CD4-positive, alpha-beta memory T cell (primary cell): ENCODE data around the gene HDAC3. TPM values are rescaled to one million over a fixed set of nuclear protein-coding genes. Genes with fewer than 3 reads are reported as not detected.
A peak's percentile ranks its signal among the peaks of the same experiment; 100 is the strongest.

Experiments used
- CTCF ChIA-PET: fragments of 350-600 bp; sonication (Branson Sonifier 250); formaldehyde crosslinking; loops from one replicate; lab custom pipeline; 2021; ENCODE audit warnings: inconsistent platforms; ENCODE audit not compliant: partially characterized antibody; lab: Charles Lee
- POLR2A ChIA-PET: fragments of 350-600 bp; sonication (Branson Sonifier 250); formaldehyde crosslinking; loops from one replicate; lab custom pipeline; 2021; ENCODE audit not compliant: partially characterized antibody; lab: Charles Lee
- DNase-seq, 5 donors: peaks; one replicate each; pipeline versions ENCODE4 v3.0.0 to v3.0.0-alpha.2; 2020 to 2022; ENCODE audit warnings: mixed read lengths in 1 of 5
- H3K27ac ChIP-seq: one replicate; pipeline ENCODE4 v1.7.0; 2013; ENCODE audit warnings: low read depth, low read length
- H3K27me3 ChIP-seq: 2 replicates; pipeline ENCODE4 v1.7.0; 2013; ENCODE audit warnings: mild to moderate bottlenecking, low read length, moderate library complexity; ENCODE audit not compliant: insufficient read depth
- H3K36me3 ChIP-seq: 2 replicates; pipeline ENCODE4 v1.7.0; 2013; ENCODE audit warnings: mild to moderate bottlenecking, low read length, moderate library complexity; ENCODE audit not compliant: insufficient read depth
- H3K4me1 ChIP-seq: 2 replicates; pipeline ENCODE4 v1.7.0; 2013; ENCODE audit warnings: mild to moderate bottlenecking, low read length, moderate library complexity; ENCODE audit not compliant: insufficient read depth
- H3K4me3 ChIP-seq, 2 donors: one replicate each; pipeline ENCODE4 v1.7.0; 2013; ENCODE audit warnings: low read length in 2 of 2, mild to moderate bottlenecking in 1 of 2
- H3K9me3 ChIP-seq, 2 donors: one replicate each; pipeline ENCODE4 v1.7.0; 2013; ENCODE audit warnings: low read length in 2 of 2, control low read depth in 1 of 2; ENCODE audit not compliant: control insufficient read depth in 1 of 2
- H3K27ac Mint-ChIP-seq, 7 donors: one replicate each; pipeline ENCODE4 v1.8.0; 2020 to 2021; ENCODE audit warnings: mixed read lengths in 7 of 7, mild to moderate bottlenecking in 6 of 7, inconsistent platforms in 3 of 7, moderate library complexity in 3 of 7
- H3K27me3 Mint-ChIP-seq, 2 donors: one replicate each; pipeline ENCODE4 v1.8.0; 2020 to 2021; ENCODE audit warnings: mixed read lengths in 2 of 2
- H3K36me3 Mint-ChIP-seq, 2 donors: one replicate each; pipeline ENCODE4 v1.8.0; 2020 to 2021; ENCODE audit warnings: mixed read lengths in 2 of 2, inconsistent platforms in 1 of 2, mild to moderate bottlenecking in 1 of 2
- H3K4me1 Mint-ChIP-seq, 4 donors: one replicate each; pipeline ENCODE4 v1.8.0; 2020 to 2021; ENCODE audit warnings: mixed read lengths in 4 of 4, mild to moderate bottlenecking in 1 of 4
- H3K4me3 Mint-ChIP-seq, 8 donors: one replicate each; pipeline ENCODE4 v1.8.0; 2020 to 2021; ENCODE audit warnings: mixed read lengths in 8 of 8, mild to moderate bottlenecking in 7 of 8, moderate library complexity in 6 of 8, inconsistent platforms in 3 of 8
- H3K9me3 Mint-ChIP-seq, 8 donors: one replicate each; pipeline ENCODE4 v1.8.0; 2020 to 2021; ENCODE audit warnings: mixed read lengths in 8 of 8, mild to moderate bottlenecking in 5 of 8, inconsistent platforms in 3 of 8, moderate library complexity in 1 of 8
- intact Hi-C: fragments of 100-400 bp; cut with micrococcal nuclease; formaldehyde crosslinking; loops from one replicate; pipeline ENCODE4 v1.15.1; 2023
- polyA plus RNA-seq, 2 donors: library from polyadenylated mRNA; unstranded; fragments of 300-500 nt; fragmentation: Illumina TruSeq; gene quantifications; one replicate each; pipeline ENCODE4 v1.2.3, GENCODE V29; 2021
- total RNA-seq, 2 experiments: library from RNA; stranded (reverse); gene quantifications; one replicate each; pipeline ENCODE4 v1.2.3, GENCODE V29; 2021

Gene HDAC3
- total and polyA plus RNA-seq, 4 experiments from 2014 or later, result 85.1 to 137 (median 91.9) TPM

DNA sequence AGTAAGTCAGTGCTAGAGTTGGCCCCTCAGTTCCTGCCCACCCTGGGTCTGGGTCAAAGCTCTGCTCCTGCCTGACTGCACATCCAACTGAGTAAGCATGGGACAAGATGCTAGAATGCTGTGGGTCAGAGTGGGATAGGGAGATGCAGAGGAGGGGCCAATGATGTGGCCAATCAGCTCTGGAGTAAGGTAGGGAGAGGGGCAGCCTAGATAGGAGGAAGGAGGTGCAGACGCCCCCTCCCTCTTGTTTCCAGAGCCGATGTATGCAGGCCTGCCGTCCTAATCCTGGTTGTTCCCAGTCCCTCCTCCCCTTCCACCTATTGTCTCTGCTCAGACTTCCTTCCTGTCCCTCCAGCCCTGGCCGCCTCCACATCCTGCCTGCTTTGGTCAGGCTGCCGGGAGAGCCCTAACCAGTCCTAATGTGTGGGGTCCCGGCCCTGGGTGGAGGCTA lies 44.1 kb upstream of the HDAC3 start:
- Mint-ChIP-seq H3K27ac (peak overlapping the region in 1 of 7 donors; percentile 8), H3K36me3 (no peaks in the 10 kb centered on the region), H3K9me3 (no peaks in the 10 kb centered on the region), H3K4me3 (peak overlapping the region in 5 of 8 donors; percentile 32 to 83 (median 78)), H3K27me3 (peaks cover 0 to 2% of the 10 kb centered on the region in 2 donors), H3K4me1 (peaks cover 14 to 36% (median 25%) of the 10 kb centered on the region in 4 donors)
- ChIA-PET CTCF (interaction anchor here (1.0 to 4.8 kb wide), 6 partner anchors 11 to 289 kb away, joined by 3 to 79 read pairs (median 4); partner anchors contain the start of gene RNF14), POLR2A (interaction anchor here (0.8 to 3.2 kb wide), 5 partner anchors 11 to 288 kb away, joined by 3 to 63 read pairs (median 6); partner anchors contain the start of genes DELE1, FCHSD1, HDAC3 and RELL2)
- Histone ChIP-seq H3K9me3 (no peaks in the 10 kb centered on the region), H3K4me3 (no peak overlapping the region), H3K27ac (no peak overlapping the region), H3K4me1 (peaks cover 33% of the 10 kb centered on the region), H3K27me3 (no peaks in the 10 kb centered on the region), H3K36me3 (no peaks in the 10 kb centered on the region)
- no peak for DNase-seq
- intact Hi-C loops, result loop anchor here (5.0 kb wide), 1 partner anchor 43 kb away; the partner anchor contains the start of genes HDAC3 and RELL2

DNA sequence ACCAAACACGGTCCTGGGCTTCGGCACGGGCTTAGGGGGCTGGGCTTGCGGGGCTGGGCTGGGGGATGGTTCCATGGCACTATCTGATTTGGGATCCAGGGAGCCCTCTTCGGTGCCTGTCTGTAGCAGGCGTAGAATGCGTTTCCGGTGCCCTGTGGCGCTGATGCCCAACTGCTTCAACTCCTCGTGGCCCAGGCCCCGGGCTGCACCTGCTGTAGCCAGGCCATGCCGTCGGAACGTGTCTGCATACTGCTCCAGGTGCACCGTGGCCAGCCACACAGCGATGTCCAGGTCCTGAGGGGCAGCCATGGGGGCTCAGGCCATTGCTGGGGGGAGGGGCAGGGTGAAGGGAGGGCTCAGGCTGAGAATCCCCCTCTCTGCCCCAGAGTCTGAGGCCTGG lies 43.5 kb upstream of the HDAC3 start:
- no peak overlapping the region for H3K4me3 ChIP-seq
- no peaks in the 10 kb centered on the region for H3K27me3 ChIP-seq
- no peak for DNase-seq
- Mint-ChIP-seq H3K27me3 (peaks cover 0 to 2% of the 10 kb centered on the region in 2 donors), H3K4me1 (peaks cover 14 to 36% (median 24%) of the 10 kb centered on the region in 4 donors), H3K36me3 (no peaks in the 10 kb centered on the region), H3K9me3 (no peaks in the 10 kb centered on the region), H3K4me3 (peak overlapping the region in 1 of 8 donors; percentile 70), H3K27ac (no peak overlapping the region)
- no peaks in the 10 kb centered on the region for H3K36me3 ChIP-seq
- CTCF ChIA-PET, result interaction anchor here (4.8 kb wide), 1 partner anchor 13 kb away, joined by 79 read pairs; no protein-coding TSS in a partner anchor
- no peaks in the 10 kb centered on the region for H3K9me3 ChIP-seq
- H3K27ac ChIP-seq, result no peak overlapping the region
- H3K4me1 ChIP-seq, result peaks cover 33% of the 10 kb centered on the region
- POLR2A ChIA-PET, result interaction anchor here (1.8 kb wide), 1 partner anchor 43 kb away, joined by 6 read pairs; the partner anchor contains the start of genes HDAC3 and RELL2
- intact Hi-C loops, result loop anchor here (5.0 kb wide), 1 partner anchor 43 kb away; the partner anchor contains the start of genes HDAC3 and RELL2

DNA sequence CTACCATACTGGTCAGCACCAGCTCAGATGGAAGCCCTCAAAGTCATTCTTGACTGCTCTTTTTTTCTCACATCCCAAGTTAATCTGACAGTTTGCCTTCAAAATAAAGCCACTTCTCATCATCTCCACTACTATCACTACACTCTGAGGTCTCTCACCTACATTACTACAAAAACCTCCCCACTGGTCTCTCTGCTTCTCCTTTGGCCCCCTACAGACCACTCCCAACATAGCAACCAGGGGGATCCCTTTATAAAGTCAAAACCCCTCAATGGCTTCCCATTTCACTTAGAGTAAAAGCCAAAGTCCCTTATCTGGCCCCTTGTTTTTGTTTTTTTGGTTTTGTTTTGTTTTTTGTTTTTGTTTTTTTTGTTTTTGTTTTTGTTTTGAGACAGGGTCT lies 40.8 kb upstream of the HDAC3 start:
- Histone ChIP-seq H3K36me3 (no peaks in the 10 kb centered on the region), H3K27ac (no peak overlapping the region), H3K27me3 (no peaks in the 10 kb centered on the region), H3K4me3 (no peak overlapping the region), H3K4me1 (peaks cover 16% of the 10 kb centered on the region), H3K9me3 (no peaks in the 10 kb centered on the region)
- Mint-ChIP-seq H3K9me3 (no peaks in the 10 kb centered on the region), H3K27me3 (peaks cover 0 to 2% of the 10 kb centered on the region in 2 donors), H3K4me3 (no peak overlapping the region), H3K27ac (peak overlapping the region in 2 of 7 donors; percentile 20 to 81), H3K36me3 (no peaks in the 10 kb centered on the region), H3K4me1 (peaks cover 7 to 19% (median 13%) of the 10 kb centered on the region in 4 donors)
- POLR2A ChIA-PET, result no interaction called here
- intact Hi-C loops, result no loop called here
- DNase-seq, result no peak
- CTCF ChIA-PET, result interaction anchor here (1.0 to 1.9 kb wide), 7 partner anchors 8 to 284 kb away, joined by 3 to 7 read pairs (median 4); no protein-coding TSS in a partner anchor

DNA sequence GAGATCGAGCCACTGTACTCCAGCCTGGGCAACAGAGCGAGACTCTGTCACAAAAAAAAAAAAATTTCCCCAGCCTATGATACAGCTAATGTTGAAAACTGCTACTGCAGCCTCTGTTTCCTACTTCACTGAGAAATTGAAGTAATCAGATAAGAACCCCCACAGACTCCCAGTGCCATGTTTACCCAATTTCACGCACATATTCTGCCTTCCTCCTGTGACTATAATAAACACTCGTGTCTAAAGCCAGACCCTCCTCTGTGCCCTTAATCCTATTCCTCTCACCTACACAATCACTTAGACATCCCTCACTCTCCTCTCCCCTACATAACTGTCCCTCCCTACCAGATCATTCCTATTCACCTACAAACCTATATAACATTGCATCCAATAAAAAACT lies 39.0 kb upstream of the HDAC3 start:
- Histone ChIP-seq H3K4me1 (peaks cover 2% of the 10 kb centered on the region), H3K27me3 (no peaks in the 10 kb centered on the region), H3K36me3 (no peaks in the 10 kb centered on the region), H3K4me3 (no peak overlapping the region), H3K27ac (no peak overlapping the region), H3K9me3 (no peaks in the 10 kb centered on the region)
- DNase-seq, result no peak
- Mint-ChIP-seq H3K4me1 (peaks cover 0 to 3% (median under 1%) of the 10 kb centered on the region in 4 donors), H3K27ac (no peak overlapping the region), H3K27me3 (no peaks in the 10 kb centered on the region), H3K9me3 (no peaks in the 10 kb centered on the region), H3K36me3 (no peaks in the 10 kb centered on the region), H3K4me3 (no peak overlapping the region)
- POLR2A ChIA-PET, result interaction anchor here (0.8 kb wide), 1 partner anchor 38 kb away, joined by 4 read pairs; the partner anchor contains the start of gene RELL2
- CTCF ChIA-PET, result interaction anchor here (0.8 to 1.6 kb wide), 2 partner anchors 18 to 204 kb away, joined by 3 to 4 read pairs; no protein-coding TSS in a partner anchor
- intact Hi-C loops, result no loop called here

DNA sequence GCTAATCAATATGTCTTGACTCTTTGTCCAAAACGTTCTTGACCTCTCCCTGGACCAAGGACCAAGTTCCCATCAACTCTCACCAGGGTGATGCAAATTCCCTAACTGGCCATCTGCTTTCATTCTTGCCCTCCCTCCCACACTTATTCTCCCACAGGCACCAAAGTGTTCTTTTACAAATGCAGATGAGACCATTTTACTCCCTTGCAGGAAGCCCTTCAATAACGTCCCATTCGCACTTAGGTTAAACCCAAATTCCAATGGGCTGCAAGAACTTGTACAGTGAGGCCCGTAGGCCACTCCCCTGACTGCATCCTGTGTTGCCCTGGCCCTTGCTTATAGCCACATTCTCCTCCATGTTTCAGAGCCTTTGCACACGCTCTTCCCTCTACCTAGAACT lies 38.1 kb upstream of the HDAC3 start:
- Mint-ChIP-seq H3K27me3 (no peaks in the 10 kb centered on the region), H3K9me3 (peaks cover 0 to 2% (median 0%) of the 10 kb centered on the region in 8 donors)
- intact Hi-C loops, result no loop called here

DNA sequence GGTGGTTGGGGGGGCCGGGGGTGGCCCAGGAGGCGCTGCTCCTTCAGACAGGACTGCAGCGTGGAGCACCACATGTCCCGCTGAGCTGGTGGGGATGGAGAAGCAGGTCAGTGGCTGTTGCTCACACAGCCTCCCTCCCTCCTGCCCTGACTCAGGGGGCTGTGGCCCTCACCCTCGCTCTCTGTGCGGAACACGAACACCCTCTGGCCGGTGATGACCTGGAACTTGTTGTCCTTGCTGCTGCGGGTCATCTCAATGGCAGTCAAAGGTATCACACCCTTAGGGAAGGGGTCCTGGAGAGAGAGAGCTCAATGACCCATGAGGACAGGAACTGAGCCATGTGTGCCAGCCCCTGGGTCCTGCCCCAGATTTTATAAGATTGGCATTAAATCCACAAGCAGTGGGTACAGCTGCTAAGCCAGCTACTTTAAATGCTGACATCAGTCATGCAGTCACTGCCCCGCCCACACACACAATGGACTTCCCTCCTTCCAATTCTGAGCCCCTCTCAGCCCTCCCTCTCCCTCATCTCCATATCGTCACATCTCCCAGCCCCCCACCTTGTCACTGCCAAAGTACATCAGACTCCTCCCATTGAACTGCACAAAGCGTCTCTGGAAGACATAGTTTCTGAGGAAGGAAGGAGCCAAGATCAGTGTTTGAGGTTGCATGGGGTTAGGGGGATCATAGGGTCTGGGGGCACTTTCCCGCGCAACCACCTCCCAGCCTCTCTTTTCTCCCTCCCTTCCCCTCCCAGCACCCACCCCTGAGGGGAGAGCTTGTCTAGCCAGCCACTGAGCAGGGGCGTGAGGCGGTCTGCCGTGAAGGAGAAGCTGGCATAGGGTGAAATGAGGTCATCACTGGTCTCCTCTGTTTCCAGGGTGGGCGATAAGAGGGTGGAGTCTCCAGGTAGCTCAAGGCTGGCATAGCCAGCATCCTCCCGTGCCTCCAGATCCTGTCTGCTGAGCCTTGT lies 36.5 kb upstream of the HDAC3 start:
- Mint-ChIP-seq H3K9me3 (peaks cover 0 to 2% (median 0%) of the 10 kb centered on the region in 8 donors), H3K4me3 (no peak overlapping the region), H3K4me1 (no peaks in the 10 kb centered on the region), H3K36me3 (no peaks in the 10 kb centered on the region), H3K27me3 (no peaks in the 10 kb centered on the region), H3K27ac (no peak overlapping the region)
- intact Hi-C loops, result no loop called here
- H3K27ac ChIP-seq, result no peak overlapping the region
- POLR2A ChIA-PET, result interaction anchor here (1.0 to 1.5 kb wide), 4 partner anchors 8 to 296 kb away, joined by 3 to 4 read pairs (median 3); partner anchors contain the start of gene RNF14
- H3K4me3 ChIP-seq, result no peak overlapping the region
- CTCF ChIA-PET, result interaction anchor here (1.7 kb wide), 1 partner anchor 19 kb away, joined by 7 read pairs; no protein-coding TSS in a partner anchor
- no peak for DNase-seq
- no peaks in the 10 kb centered on the region for H3K36me3 ChIP-seq
- H3K4me1 ChIP-seq, result no peaks in the 10 kb centered on the region
- no peaks in the 10 kb centered on the region for H3K9me3 ChIP-seq
- no peaks in the 10 kb centered on the region for H3K27me3 ChIP-seq

More for the DNA sequence above, 38.1 kb upstream of the HDAC3 start:
- ChIA-PET CTCF (interaction anchor here (1.7 kb wide), 1 partner anchor 17 kb away, joined by 7 read pairs; no protein-coding TSS in a partner anchor), POLR2A (no interaction called here)
- Histone ChIP-seq H3K27ac (no peak overlapping the region), H3K4me1 (no peaks in the 10 kb centered on the region), H3K36me3 (no peaks in the 10 kb centered on the region), H3K4me3 (no peak overlapping the region), H3K9me3 (no peaks in the 10 kb centered on the region), H3K27me3 (no peaks in the 10 kb centered on the region)
- no peaks in the 10 kb centered on the region for H3K36me3 Mint-ChIP-seq
- H3K4me1 Mint-ChIP-seq, result no peaks in the 10 kb centered on the region
- no peak overlapping the region for H3K27ac Mint-ChIP-seq
- H3K4me3 Mint-ChIP-seq, result no peak overlapping the region
- no peak for DNase-seq
